Measurements from ENCODE around the gene FXN. TPM values are rescaled to one million over a fixed set of nuclear protein-coding genes. Genes with fewer than 3 reads are reported as not detected.

Gene FXN
- polyA plus RNA-seq, 1 of the 3 experiments (the other 2 are of a cell fraction), result 15.7 TPM

DNA sequence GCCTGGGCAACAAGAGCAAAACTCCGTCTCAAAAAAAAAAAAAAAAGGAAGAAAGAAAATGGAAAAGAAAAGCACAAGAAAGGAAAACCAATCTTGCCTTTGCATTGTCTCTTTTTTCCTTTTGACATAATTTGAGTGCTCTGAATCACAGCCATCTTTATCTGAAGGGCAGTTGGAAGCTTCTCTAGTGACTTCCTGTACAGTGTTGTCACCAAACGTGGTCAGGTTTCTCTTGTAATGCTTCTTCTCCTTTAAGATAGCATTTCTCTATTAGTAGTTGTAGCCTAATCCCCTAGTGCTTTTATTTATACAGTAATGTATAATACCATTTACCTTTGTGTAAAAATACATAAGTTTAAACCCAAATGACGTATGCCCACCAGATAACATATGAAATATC is 39.8 kb upstream of the FXN start:
- Histone ChIP-seq H3K27ac (ENCODE audit: low read depth in 2 of 2, low read length in 1 of 2) (no peak overlapping the region), H3K4me1 (ENCODE audit: control insufficient read depth in 1 of 2, insufficient read depth in 2 of 2, low read depth in 1 of 2, low read length in 1 of 2) (no peaks in the 10 kb centered on the region), H3K9me2 (no peaks in the 10 kb centered on the region), H3K4me3 (ENCODE audit: low read depth in 2 of 2, low read length in 1 of 2) (no peak overlapping the region), H3K79me2 (ENCODE audit: insufficient read depth) (no peaks in the 10 kb centered on the region), H3K9me3 (no peaks in the 10 kb centered on the region), H2AFZ (ENCODE audit: low read depth) (no peak overlapping the region), H4K20me1 (ENCODE audit: insufficient read depth) (no peaks in the 10 kb centered on the region), H3K9ac (no peak overlapping the region), H3K4me2 (no peak overlapping the region), H3K27me3 (ENCODE audit: insufficient read depth) (peaks cover 32% of the 10 kb centered on the region; the same call in 1 of the 2 replicates), H3K36me3 (replicated peaks in 1 of 2; ENCODE audit: control insufficient read depth in 1 of 2, insufficient read depth in 2 of 2, low read length in 1 of 2) (no peaks in the 10 kb centered on the region), H3F3A (replicated peaks; ENCODE audit: insufficient read depth) (no peaks in the 10 kb centered on the region)
- ChIA-PET CTCF (interaction anchor here (1.1 kb wide), 1 partner anchor 412 kb away, joined by 3 read pairs; no protein-coding TSS in a partner anchor), POLR2A (no interaction called here)
- DNase-seq, result no peak
- no peak for TF ChIP-seq FOSL2 (IDR thresholded peaks at IDR 0.05; ENCODE audit: borderline replicate concordance, low read depth)
- no peak for TF ChIP-seq TCF12 (IDR thresholded peaks at IDR 0.05)
- TF ChIP-seq GABPA (IDR thresholded peaks at IDR 0.05; ENCODE audit: low read depth), result no peak
- TF ChIP-seq, protein P1, sequence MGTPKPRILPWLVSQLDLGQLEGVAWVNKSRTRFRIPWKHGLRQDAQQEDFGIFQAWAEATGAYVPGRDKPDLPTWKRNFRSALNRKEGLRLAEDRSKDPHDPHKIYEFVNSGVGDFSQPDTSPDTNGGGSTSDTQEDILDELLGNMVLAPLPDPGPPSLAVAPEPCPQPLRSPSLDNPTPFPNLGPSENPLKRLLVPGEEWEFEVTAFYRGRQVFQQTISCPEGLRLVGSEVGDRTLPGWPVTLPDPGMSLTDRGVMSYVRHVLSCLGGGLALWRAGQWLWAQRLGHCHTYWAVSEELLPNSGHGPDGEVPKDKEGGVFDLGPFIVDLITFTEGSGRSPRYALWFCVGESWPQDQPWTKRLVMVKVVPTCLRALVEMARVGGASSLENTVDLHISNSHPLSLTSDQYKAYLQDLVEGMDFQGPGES (IDR thresholded peaks at IDR 0.05; ENCODE audit: low read depth, low read length), result no peak
- TF ChIP-seq MXI1 (IDR thresholded peaks at IDR 0.05; ENCODE audit: low read depth, low read length), result no peak
- TF ChIP-seq, protein P2, sequence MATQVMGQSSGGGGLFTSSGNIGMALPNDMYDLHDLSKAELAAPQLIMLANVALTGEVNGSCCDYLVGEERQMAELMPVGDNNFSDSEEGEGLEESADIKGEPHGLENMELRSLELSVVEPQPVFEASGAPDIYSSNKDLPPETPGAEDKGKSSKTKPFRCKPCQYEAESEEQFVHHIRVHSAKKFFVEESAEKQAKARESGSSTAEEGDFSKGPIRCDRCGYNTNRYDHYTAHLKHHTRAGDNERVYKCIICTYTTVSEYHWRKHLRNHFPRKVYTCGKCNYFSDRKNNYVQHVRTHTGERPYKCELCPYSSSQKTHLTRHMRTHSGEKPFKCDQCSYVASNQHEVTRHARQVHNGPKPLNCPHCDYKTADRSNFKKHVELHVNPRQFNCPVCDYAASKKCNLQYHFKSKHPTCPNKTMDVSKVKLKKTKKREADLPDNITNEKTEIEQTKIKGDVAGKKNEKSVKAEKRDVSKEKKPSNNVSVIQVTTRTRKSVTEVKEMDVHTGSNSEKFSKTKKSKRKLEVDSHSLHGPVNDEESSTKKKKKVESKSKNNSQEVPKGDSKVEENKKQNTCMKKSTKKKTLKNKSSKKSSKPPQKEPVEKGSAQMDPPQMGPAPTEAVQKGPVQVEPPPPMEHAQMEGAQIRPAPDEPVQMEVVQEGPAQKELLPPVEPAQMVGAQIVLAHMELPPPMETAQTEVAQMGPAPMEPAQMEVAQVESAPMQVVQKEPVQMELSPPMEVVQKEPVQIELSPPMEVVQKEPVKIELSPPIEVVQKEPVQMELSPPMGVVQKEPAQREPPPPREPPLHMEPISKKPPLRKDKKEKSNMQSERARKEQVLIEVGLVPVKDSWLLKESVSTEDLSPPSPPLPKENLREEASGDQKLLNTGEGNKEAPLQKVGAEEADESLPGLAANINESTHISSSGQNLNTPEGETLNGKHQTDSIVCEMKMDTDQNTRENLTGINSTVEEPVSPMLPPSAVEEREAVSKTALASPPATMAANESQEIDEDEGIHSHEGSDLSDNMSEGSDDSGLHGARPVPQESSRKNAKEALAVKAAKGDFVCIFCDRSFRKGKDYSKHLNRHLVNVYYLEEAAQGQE (IDR thresholded peaks at IDR 0.05; ENCODE audit: low read depth, low read length), result no peak
- TF ChIP-seq, protein P3, sequence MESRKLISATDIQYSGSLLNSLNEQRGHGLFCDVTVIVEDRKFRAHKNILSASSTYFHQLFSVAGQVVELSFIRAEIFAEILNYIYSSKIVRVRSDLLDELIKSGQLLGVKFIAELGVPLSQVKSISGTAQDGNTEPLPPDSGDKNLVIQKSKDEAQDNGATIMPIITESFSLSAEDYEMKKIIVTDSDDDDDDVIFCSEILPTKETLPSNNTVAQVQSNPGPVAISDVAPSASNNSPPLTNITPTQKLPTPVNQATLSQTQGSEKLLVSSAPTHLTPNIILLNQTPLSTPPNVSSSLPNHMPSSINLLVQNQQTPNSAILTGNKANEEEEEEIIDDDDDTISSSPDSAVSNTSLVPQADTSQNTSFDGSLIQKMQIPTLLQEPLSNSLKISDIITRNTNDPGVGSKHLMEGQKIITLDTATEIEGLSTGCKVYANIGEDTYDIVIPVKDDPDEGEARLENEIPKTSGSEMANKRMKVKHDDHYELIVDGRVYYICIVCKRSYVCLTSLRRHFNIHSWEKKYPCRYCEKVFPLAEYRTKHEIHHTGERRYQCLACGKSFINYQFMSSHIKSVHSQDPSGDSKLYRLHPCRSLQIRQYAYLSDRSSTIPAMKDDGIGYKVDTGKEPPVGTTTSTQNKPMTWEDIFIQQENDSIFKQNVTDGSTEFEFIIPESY (IDR thresholded peaks at IDR 0.05; ENCODE audit: borderline replicate concordance, low read depth), result no peak
- no peak for TF ChIP-seq NRF1 (IDR thresholded peaks at IDR 0.05; ENCODE audit: low read depth, low read length)
- TF ChIP-seq EP300 (IDR thresholded peaks at IDR 0.05; ENCODE audit: borderline replicate concordance in 1 of 2, low read depth in 1 of 2, low read length in 1 of 2), result no peak
- no peak for TF ChIP-seq ELF1 (IDR thresholded peaks at IDR 0.05)
- no peak for TF ChIP-seq TAF1 (IDR thresholded peaks at IDR 0.05; ENCODE audit: borderline replicate concordance, low read depth, low read length)
- TF ChIP-seq EZH2phosphoT487 (IDR thresholded peaks at IDR 0.05; ENCODE audit: borderline replicate concordance, low read depth), result no peak
- TF ChIP-seq POLR2AphosphoS5 (IDR thresholded peaks at IDR 0.05; ENCODE audit: low read depth, low read length), result no peak
- TF ChIP-seq NFIC (IDR thresholded peaks at IDR 0.05; ENCODE audit: borderline replicate concordance), result no peak
- no peak for TF ChIP-seq GATA2 (CRISPR knock-in tag; IDR thresholded peaks at IDR 0.05)
- no peak for TF ChIP-seq RXRA (IDR thresholded peaks at IDR 0.05; ENCODE audit: borderline replicate concordance, low read depth)
- TF ChIP-seq TEAD4 (IDR thresholded peaks at IDR 0.05; ENCODE audit: borderline replicate concordance, insufficient read depth), result no peak
- WGBS (ENCODE audit: low lambda C conversion rate), result 16% methylated on average over 3 of the region's 3 CpGs
